Kasumi-1 (cell line): Measurements from ENCODE around the gene GHR.
"Not testable (repeated sequence)": the region's sequence is repeated elsewhere in the genome, so short reads cannot be mapped to it uniquely, and the experiment has no call there.

Experiments used
- DNase-seq, 2 experiments: peaks; one replicate each; lab custom pipeline; 2025; lab: John Stamatoyannopoulos, UW

Gene GHR

DNA sequence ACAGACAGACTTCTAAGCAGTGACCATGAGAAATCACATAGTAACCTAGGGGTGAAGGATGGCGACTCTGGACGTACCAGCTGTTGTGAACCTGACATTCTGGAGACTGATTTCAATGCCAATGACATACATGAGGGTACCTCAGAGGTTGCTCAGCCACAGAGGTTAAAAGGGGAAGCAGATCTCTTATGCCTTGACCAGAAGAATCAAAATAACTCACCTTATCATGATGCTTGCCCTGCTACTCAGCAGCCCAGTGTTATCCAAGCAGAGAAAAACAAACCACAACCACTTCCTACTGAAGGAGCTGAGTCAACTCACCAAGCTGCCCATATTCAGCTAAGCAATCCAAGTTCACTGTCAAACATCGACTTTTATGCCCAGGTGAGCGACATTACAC lies 295.4 kb downstream of the GHR start:
- peak in 1 of 2 experiments; percentile 7 for DNase-seq

DNA sequence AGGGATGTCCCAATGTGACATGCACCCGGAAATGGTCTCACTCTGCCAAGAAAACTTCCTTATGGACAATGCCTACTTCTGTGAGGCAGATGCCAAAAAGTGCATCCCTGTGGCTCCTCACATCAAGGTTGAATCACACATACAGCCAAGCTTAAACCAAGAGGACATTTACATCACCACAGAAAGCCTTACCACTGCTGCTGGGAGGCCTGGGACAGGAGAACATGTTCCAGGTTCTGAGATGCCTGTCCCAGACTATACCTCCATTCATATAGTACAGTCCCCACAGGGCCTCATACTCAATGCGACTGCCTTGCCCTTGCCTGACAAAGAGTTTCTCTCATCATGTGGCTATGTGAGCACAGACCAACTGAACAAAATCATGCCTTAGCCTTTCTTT lies 295.8 kb downstream of the GHR start:
- no peak for DNase-seq

DNA sequence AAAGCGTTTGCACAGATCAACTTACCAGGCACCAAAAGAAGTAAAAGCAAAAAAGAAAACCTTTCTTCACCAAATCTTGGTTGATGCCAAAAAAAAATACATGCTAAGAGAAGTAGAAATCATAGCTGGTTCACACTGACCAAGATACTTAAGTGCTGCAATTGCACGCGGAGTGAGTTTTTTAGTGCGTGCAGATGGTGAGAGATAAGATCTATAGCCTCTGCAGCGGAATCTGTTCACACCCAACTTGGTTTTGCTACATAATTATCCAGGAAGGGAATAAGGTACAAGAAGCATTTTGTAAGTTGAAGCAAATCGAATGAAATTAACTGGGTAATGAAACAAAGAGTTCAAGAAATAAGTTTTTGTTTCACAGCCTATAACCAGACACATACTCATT lies 297.0 kb downstream of the GHR start:
- peak in 1 of 2 experiments; percentile 12 for DNase-seq

DNA sequence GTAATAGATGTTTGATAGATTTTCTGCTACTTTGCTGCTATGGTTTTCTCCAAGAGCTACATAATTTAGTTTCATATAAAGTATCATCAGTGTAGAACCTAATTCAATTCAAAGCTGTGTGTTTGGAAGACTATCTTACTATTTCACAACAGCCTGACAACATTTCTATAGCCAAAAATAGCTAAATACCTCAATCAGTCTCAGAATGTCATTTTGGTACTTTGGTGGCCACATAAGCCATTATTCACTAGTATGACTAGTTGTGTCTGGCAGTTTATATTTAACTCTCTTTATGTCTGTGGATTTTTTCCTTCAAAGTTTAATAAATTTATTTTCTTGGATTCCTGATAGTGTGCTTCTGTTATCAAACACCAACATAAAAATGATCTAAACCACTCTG lies 298.2 kb downstream of the GHR start:
- DNase-seq = no peak

DNA sequence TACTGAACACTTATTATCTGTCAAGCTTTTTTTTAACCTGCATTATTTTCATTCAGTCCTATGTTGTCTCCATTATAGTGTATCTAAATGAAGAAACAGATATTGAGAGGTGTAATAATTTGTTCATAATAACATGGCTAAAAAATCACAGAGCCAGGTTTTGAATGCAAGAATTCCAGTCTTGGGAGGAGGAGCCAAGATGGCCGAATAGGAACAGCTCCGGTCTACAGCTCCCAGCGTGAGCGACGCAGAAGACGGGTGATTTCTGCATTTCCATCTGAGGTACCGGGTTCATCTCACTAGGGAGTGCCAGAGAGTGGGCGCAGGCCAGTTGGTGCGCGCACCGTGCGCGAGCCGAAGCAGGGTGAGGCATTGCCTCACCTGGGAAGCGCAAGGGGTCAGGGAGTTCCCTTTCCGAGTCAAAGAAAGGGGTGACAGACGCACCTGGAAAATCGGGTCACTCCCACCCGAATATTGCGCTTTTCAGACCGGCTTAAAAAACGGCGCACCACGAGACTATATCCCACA lies 311.4 kb downstream of the GHR start:
- not testable (repeated sequence) for DNase-seq

DNA sequence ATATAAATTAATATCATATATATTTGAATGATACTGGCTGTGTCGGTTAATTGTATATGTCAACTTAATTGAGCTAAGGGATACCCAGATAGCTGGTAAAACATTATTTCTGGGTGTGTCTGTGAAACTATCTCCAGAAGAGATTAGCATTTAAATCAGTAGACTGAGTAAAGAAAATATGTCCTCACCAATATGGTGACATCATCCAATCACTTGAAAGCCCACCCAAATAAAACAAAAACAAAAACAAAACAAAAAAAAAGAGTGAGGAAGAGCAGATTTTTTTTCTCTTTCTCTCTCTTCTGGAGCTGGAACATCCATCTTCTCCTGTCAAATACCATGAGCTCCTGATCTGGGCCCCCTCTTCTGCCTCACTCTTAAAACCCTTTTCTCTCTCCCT lies 317.7 kb downstream of the GHR start:
- DNase-seq = no peak

DNA sequence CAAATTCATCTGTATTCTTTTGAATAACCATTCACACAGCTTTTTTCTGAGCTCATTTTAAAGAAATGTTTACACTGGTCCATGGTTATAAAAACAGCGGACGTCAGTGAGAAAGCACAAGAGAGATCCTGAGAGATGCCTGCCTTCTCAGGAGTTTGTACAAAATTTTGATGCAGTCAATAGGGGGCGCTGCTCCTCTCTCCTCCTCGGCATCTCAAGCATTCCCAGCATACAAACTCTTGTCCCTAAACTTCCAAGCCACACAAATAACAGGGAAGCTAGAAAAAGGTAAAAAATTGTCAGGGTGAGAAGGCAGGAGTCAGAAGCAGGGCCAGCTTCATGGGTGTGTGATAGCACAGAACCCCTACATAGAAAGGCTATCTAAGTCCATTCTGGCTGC lies 322.2 kb downstream of the GHR start:
- peak; percentile 12 to 26 for DNase-seq

DNA sequence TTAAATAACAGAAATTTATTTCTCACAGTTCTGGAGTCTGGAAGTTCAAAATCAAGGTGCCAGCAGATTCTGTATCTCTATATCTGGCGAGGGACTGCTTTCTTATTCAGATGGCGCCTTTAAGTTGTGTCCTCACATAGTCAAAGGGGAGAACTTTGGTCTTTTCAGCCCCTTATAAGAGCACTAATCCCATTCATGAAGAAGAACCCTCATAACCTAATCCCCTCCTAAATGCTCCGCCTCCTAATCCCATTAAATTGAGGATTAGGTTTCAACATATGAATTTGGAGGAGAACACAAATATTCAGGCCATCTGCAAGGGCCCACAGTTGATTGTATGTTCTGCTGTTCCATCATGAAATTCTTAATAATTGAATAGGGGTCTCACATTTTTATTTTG lies 322.6 kb downstream of the GHR start:
- DNase-seq = no peak

DNA sequence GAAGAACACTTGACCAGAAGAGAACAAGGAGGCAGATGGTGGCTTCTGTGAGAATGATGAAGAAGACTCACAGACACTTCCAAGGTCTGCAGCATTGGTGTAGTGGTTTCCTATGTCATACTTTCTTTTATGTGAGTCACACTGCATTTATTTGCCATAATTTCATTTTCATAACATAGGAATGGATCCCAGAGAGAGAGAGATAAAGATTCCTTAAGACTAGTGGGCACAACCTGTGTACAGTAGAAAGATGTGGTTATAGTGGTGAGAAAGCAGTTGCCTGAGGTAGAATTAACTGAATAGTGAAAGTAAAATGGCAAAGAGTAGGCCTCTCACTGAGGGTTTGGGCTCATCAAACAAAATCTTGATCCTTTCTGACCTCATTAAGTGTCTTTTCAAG lies 325.8 kb downstream of the GHR start:
- no peak for DNase-seq

DNA sequence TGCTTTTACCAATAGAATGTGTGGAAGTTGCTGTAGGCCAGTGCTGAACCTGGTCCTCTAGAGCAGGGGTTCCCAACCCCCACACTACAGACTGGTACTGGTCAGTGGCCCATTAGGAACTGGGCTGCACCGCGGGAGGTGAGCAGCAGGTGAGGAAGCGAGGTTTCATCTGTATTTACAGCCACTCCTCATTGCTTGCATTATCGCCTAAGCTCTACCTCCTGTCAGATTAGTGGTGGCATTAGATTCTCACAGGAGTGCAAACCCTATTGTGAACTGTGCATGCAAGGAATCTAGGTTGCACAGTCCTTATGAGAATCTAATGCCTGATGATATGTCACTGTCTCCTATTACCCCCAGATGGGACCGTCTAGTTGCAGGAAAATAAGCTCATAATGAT lies 327.3 kb downstream of the GHR start:
- no peak for DNase-seq

DNA sequence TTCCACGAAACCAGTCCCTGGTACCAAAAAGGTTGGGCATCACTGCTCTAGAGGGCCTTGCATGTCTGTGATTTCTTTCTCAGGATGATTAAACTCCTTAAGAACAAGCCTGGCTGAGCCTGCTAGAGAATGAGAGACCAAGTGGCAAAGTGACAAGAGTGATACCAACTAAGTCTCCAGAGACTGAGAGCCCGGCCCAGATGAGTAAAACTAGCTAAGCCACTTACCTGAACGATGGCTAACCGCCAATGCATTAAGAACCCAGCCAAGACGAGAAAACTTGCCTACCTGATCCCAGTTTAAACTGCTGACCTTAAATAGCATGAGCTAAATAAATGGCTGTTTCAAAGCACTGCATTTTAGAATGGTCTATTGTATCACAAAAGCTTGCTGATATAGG lies 327.8 kb downstream of the GHR start:
- no peak for DNase-seq

DNA sequence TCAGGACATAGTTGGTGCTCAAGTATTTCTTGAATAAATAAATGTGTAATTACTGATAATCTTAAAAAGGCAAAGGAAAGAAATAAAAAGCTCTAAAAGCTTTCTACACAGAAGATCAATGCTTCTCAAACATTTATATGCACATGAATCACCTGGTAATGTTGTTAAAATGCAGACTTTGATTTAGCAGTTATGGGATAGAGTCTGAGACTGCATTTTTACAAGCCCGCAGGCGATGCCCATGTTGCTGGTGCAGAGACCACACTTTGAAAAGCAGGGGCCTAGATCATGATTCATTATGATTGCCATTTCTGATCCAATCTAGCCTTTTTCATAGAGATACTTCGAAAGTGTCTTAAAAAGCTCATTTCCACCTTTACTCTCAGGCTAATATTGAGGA lies 329.9 kb downstream of the GHR start:
- DNase-seq = no peak

DNA sequence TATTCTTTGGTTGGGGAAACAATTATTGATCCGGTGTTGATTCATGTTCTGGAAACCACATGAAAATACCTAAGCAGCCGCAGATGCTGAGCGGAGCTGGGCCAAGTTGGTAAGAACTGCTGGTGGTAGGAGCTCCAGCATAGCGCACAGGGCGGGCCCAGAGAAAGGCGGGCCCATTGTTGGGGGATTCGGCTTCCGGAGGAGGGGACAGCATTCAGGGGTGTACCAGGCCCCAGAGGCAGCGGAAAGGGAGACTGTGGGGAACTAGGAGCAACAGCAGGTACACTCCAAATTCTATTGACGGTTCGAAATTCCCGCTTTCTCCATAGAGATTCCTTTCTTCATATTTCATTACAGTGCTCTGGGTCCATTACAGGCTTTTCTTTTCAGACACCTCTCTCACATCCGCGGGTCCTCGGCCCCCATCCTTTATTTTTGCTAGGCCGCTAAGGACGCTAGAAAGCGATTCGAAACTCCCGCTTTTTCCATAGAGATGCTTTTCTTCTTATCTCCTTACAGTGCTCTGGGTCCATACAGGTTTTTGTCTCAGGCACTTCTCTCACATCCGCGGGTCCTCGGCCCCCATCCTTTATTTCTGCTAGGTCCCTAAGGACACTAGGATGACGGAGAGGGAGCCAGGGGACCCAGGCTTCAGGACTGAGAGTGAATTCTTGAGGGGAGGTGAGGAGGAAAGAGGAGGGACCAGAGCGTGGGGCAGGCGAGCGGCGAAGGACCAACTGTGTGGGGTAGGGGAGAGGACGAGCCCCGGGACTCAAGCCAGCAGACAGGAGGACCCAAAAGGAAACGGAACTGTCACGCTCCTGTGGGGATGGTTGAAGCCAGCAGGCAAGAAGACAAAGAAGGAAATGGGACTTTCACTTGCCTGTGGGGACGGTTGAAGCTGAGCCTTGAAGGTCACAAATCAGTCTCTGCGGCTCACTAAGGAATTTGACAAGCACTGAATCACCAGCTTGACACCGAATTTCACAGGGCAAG lies 333.7 kb downstream of the GHR start, which contains the start of gene CCDC152:
Gene CCDC152 (plus strand): TSS at position 213 of the 996 bp plus-strand sequence. CDS start 2,304 bp downstream, outside the sequence.
- DNase-seq = no peak

DNA sequence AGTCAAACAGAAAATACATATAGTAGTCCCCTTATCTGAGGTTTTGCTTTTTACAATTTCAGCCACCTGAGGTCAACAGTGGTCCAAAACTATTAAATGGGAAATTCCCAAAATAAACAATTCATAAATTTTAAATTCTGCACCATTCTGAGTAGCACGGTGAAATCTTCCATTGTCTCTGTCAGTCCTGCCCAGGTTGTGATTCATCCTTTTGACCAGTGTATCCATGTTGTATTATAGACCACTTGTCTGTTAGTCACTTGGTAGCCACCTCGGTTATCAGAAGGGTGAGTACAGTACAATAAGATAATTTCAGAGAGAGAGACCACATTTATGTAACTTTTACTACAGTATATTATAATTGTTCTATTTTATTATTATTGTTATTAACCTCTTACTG lies 336.2 kb downstream of the GHR start:
- DNase-seq = no peak

DNA sequence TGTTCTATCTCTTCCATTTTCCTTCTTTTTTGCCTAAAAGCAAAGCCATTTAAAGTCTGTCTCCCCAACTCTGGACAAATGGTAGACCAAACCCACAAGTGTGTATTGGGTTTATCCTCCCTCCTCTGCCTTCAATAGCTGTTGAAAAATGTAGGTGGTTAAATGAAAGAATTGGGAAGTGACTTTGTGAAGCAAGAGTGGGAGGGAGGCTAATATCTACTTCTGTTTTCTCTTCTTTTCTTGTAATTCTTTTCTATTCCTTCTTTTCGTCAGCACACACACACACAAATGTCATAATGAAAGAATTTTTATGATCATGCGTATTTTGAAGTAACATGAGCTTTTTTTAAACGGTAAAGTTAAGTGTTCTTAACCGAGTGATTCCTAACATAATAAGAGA lies 337.2 kb downstream of the GHR start:
- peak; percentile 6 to 38 for DNase-seq

DNA sequence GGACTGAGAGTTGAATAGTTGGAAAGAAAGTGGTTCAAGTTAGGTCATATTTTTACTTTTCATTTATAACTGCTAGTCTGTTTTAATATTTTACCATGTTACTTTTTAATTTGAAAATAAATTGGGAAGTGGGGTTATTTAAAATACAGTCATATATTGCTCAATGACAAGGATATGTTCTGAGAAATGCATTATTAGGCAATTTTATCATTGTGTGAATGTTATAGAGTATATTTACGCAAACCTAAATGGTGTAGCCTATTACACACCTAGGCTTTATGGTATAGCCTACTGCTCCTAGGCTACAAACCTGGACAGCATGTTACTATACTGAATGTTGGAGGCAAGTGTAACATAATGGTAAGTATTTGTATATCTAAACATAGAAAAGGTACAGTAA lies 338.6 kb downstream of the GHR start:
- DNase-seq = no peak

DNA sequence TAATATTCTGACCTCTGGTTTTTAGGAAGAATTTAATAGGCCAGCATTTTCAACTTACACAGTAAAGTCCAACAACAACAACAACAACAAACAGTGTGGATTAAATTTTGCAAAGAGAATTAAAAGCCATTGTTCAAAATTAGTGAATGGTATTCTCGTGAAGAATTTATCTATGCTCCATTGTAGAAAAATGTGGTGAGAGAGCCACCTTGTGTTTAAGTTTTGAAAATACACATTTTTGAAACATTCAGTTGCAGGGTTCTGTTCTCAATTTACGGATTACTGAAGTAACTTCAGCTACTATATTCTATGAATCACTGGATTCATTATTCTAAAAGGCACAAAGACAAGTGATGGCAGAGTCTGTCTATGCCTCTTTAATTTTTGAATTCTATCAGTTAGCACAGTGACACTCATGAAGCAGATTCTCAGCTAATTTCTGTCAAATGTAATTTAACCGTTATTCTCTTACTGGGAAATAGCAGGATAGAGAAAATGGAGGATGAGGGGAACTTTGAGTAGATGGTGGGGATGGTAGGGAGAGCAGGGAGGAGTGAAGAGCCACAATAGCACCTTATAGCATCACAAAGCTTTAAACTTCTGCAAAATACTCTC lies 344.4 kb downstream of the GHR start:
- DNase-seq = peak; percentile 71 to 79

DNA sequence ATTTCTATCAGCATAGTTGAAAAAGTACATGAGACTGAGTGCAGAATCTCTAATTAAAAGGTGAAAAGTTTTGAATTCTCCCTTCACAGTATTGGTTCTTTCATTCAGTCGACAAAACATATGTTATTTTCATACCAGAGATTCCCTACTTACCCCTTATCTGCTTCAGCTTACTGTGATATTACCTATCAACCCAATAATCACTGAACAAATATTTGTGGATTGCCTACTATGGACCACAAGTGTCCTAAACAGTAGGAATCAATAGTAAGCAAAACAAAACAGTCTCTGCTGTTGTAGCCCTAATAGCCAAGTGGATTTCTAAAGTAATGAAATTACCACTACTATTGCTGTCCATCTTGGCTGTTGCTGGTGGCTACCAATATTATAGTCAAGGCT lies 344.9 kb downstream of the GHR start:
- no peak for DNase-seq

DNA sequence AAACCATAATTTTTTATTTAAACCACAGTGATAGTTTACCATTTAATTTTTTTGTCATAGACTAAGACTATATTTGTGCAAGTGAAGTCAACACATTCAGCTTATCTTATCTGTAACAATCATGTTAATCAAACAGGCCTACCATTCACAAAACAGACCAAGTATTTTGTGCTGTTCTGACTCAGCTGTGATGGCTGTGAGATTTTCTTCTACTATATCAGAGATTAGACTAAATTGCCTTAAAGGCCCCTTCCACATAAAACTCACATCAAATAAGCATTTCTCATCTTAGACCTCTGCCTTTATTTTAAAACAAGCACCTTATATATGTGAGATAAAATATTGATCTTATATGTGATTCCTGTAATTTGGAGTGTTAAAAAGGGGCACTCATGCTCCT lies 346.8 kb downstream of the GHR start:
- no peak for DNase-seq
